ENCODE data around the gene DNAAF5. TPM values are rescaled to one million over a fixed set of nuclear protein-coding genes. Genes with fewer than 3 reads are reported as not detected.

DNAAF5 gene
- total and polyA plus RNA-seq, 2 of the 4 experiments (the other 2 are of a cell fraction), result 12.4 to 32.6 TPM

DNA sequence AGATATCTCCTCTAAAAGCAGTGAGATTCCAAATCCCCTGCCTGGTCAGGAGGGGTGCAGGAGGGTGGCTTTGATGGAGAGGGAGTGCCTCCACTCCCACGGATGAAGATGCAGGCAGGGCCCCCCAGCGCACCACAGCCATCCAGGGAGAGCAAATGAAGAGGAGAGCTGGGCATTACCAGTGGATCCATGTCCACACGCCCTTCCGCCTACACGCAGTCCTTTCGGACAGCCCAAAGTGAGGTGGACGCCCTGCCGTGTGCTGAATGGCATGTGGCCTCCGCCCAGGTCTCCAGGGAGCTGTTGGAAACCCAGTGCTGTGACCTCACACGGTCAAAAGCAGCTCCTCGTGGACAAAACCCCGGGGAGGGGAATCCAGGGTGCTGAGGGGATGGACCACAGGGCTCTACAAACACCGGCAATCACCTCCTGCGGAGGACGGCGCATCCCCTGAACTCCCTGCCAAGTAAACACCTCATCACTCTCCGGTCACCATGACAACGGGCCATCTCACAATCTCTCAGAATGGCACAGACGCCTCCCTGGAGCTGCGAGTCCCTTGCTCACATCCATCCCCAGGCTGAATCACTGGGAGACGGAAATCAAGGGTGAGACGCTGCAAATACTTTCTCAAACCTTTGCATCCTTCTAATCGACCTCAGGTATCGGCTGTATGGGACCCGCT is 35.0 kb upstream of the DNAAF5 start:
- Histone ChIP-seq H2AK9ac (replicated peaks; ENCODE audit: low read depth, low read length, poor library complexity) (no peak overlapping the region), H3K79me1 (ENCODE audit: low read depth in 1 of 2, low read length in 2 of 2) (no peaks in the 10 kb centered on the region), H2BK120ac (ENCODE audit: low read depth, low read length) (no peak overlapping the region), H3K4me3 (ENCODE audit: insufficient read depth, low read depth, low read length) (no peak overlapping the region), H2BK20ac (ENCODE audit: low read depth, low read length) (no peak overlapping the region), H3K56ac (ENCODE audit: extremely low read depth, insufficient read depth, low read length) (no peak overlapping the region), H3K4me1 (ENCODE audit: control insufficient read depth, insufficient read depth, low read length) (peaks cover 4% of the 10 kb centered on the region; the same call in 1 of the 2 replicates), H3K23ac (ENCODE audit: low read depth, low read length) (no peak overlapping the region), H3K14ac (replicated peaks; ENCODE audit: low read depth, low read length) (no peak overlapping the region), H3K9me1 (ENCODE audit: insufficient read depth, low read length) (no peaks in the 10 kb centered on the region), H4K5ac (ENCODE audit: low read depth, low read length) (no peak overlapping the region), H4K8ac (ENCODE audit: low read depth in 2 of 2, low read length in 2 of 2) (no peak overlapping the region), H3K27ac (ENCODE audit: insufficient read depth, low read length) (no peak overlapping the region), H2AFZ (replicated peaks; ENCODE audit: low read length, poor library complexity) (no peak overlapping the region), H3K36me3 (ENCODE audit: control insufficient read depth, insufficient read depth, low read length) (no peaks in the 10 kb centered on the region), H3K9ac (ENCODE audit: low read depth, low read length) (no peak overlapping the region), H2BK5ac (ENCODE audit: low read depth, low read length, poor library complexity, severe bottlenecking) (no peak overlapping the region), H3K9me3 (ENCODE audit: control insufficient read depth, insufficient read depth, low read length) (peaks cover 14% of the 10 kb centered on the region), H3K4ac (ENCODE audit: low read depth, low read length) (no peak overlapping the region), H4K91ac (ENCODE audit: insufficient read depth, low read depth, low read length) (no peak overlapping the region), H2BK15ac (ENCODE audit: low read depth, low read length) (no peak overlapping the region), H4K20me1 (ENCODE audit: insufficient read depth, low read length) (no peaks in the 10 kb centered on the region), H2AK5ac (ENCODE audit: low read depth, low read length) (no peak overlapping the region), H3K27me3 (ENCODE audit: control insufficient read depth, insufficient read depth, low read length) (no peaks in the 10 kb centered on the region), H3K4me2 (ENCODE audit: low read depth, low read length) (no peak overlapping the region), H3K18ac (ENCODE audit: low read depth, low read length) (no peak overlapping the region)
- BruUV-seq (replicated peaks), result no TSS peak
- intact Hi-C loops (cut with micrococcal nuclease) (no loop called here), dilution Hi-C loops (cut with HindIII; ENCODE audit: low sequenced_read_pairs, unreplicated experiment) (no loop called here), in situ Hi-C loops (cut with MboI; ENCODE audit: low sequenced_read_pairs) (no loop called here)
- DNase-seq (no peak), ATAC-seq (ENCODE audit: low read depth) (no peak)
- TF ChIP-seq MAFK (IDR thresholded peaks at IDR 0.05; ENCODE audit: low read depth, low read length), result no peak
- TF ChIP-seq, protein P1, sequence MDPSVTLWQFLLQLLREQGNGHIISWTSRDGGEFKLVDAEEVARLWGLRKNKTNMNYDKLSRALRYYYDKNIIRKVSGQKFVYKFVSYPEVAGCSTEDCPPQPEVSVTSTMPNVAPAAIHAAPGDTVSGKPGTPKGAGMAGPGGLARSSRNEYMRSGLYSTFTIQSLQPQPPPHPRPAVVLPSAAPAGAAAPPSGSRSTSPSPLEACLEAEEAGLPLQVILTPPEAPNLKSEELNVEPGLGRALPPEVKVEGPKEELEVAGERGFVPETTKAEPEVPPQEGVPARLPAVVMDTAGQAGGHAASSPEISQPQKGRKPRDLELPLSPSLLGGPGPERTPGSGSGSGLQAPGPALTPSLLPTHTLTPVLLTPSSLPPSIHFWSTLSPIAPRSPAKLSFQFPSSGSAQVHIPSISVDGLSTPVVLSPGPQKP (IDR thresholded peaks at IDR 0.05; ENCODE audit: borderline replicate concordance, low read depth, low read length), result no peak
- no peak for TF ChIP-seq RFX5 (IDR thresholded peaks at IDR 0.05; ENCODE audit: low read depth, low read length)
- TF ChIP-seq NFE2L2 (IDR thresholded peaks at IDR 0.05; ENCODE audit: low read depth, low read length), result no peak
- TF ChIP-seq RCOR1 (IDR thresholded peaks at IDR 0.05; ENCODE audit: insufficient replicate concordance, low read length), result no peak
- TF ChIP-seq, protein P2, sequence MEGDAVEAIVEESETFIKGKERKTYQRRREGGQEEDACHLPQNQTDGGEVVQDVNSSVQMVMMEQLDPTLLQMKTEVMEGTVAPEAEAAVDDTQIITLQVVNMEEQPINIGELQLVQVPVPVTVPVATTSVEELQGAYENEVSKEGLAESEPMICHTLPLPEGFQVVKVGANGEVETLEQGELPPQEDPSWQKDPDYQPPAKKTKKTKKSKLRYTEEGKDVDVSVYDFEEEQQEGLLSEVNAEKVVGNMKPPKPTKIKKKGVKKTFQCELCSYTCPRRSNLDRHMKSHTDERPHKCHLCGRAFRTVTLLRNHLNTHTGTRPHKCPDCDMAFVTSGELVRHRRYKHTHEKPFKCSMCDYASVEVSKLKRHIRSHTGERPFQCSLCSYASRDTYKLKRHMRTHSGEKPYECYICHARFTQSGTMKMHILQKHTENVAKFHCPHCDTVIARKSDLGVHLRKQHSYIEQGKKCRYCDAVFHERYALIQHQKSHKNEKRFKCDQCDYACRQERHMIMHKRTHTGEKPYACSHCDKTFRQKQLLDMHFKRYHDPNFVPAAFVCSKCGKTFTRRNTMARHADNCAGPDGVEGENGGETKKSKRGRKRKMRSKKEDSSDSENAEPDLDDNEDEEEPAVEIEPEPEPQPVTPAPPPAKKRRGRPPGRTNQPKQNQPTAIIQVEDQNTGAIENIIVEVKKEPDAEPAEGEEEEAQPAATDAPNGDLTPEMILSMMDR (conservative IDR thresholded peaks at IDR 0.05; ENCODE audit: low read depth, low read length), result no peak
- TF ChIP-seq MXI1 (IDR thresholded peaks at IDR 0.05; ENCODE audit: borderline replicate concordance, low read depth, low read length), result no peak
- TF ChIP-seq CEBPB (IDR thresholded peaks at IDR 0.05; ENCODE audit: low read depth, low read length), result no peak
- no peak for TF ChIP-seq RAD21 (IDR thresholded peaks at IDR 0.05; ENCODE audit: low read length)
- TF ChIP-seq SMC3 (IDR thresholded peaks at IDR 0.05; ENCODE audit: low read depth, low read length), result no peak
- TF ChIP-seq FOS (IDR thresholded peaks at IDR 0.05; ENCODE audit: low read depth, low read length), result no peak
- TF ChIP-seq, protein P3, sequence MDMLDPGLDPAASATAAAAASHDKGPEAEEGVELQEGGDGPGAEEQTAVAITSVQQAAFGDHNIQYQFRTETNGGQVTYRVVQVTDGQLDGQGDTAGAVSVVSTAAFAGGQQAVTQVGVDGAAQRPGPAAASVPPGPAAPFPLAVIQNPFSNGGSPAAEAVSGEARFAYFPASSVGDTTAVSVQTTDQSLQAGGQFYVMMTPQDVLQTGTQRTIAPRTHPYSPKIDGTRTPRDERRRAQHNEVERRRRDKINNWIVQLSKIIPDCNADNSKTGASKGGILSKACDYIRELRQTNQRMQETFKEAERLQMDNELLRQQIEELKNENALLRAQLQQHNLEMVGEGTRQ (IDR thresholded peaks at IDR 0.05; ENCODE audit: low read depth, low read length), result no peak
- no peak for TF ChIP-seq MAZ (IDR thresholded peaks at IDR 0.05; ENCODE audit: borderline replicate concordance, low read depth, low read length)
- TF ChIP-seq BHLHE40 (IDR thresholded peaks at IDR 0.05; ENCODE audit: low read depth, low read length), result no peak
- TF ChIP-seq POLR2A (IDR thresholded peaks at IDR 0.05; ENCODE audit: low read depth, low read length), result no peak
- no peak for TF ChIP-seq CHD1 (IDR thresholded peaks at IDR 0.05; ENCODE audit: low read depth, low read length)
- ChIA-PET CTCF (no interaction called here), POLR2A (ENCODE audit: unreplicated experiment) (no interaction called here)
- WGBS, 2 experiments (ENCODE audit: extremely low coverage in 2 of 2, insufficient read length in 1 of 2), result 92% methylated on average over 11 of the region's 25 CpGs; no CpG with 5 or more reads in 1 of the 2 experiments
